Hepatocyte (in vitro differentiated cells): ENCODE measurements around the gene DYSF. TPM values are rescaled to one million over a fixed set of nuclear protein-coding genes. Genes with fewer than 3 reads are reported as not detected.

Source experiments
- DNase-seq: peaks from one replicate; pipeline ENCODE4 v3.0.0-alpha.2; 2016; ENCODE audit warnings: low spot score
- H2AFZ ChIP-seq: fragments of 200-600 bp; sonication (generic); 2 replicates; pipeline ENCODE4 v1.6.0; 2016; ENCODE audit warnings: antibody characterized with exemption, mild to moderate bottlenecking
- H3K27ac ChIP-seq: fragments of 200-600 bp; sonication (generic); 2 replicates; pipeline ENCODE4 v1.5.1; 2016; ENCODE audit warnings: mild to moderate bottlenecking
- H3K27me3 ChIP-seq: fragments of 200-600 bp; sonication (generic); 2 replicates; pipeline ENCODE4 v1.6.1; 2016
- H3K36me3 ChIP-seq: fragments of 200-600 bp; sonication (generic); replicated peaks from 2 replicates; pipeline ENCODE4 v1.5.1; 2016; ENCODE audit warnings: low read depth; ENCODE audit not compliant: insufficient read depth
- H3K4me1 ChIP-seq: fragments of 200-600 bp; sonication (generic); 2 replicates; pipeline ENCODE4 v1.5.1; 2016; ENCODE audit warnings: mild to moderate bottlenecking, moderate library complexity; ENCODE audit not compliant: insufficient read depth
- H3K4me2 ChIP-seq: fragments of 200-600 bp; sonication (generic); 2 replicates; pipeline ENCODE4 v1.6.0; 2016
- H3K4me3 ChIP-seq: fragments of 200-600 bp; sonication (generic); 2 replicates; pipeline ENCODE4 v1.5.1; 2016; ENCODE audit warnings: mild to moderate bottlenecking
- H3K79me2 ChIP-seq: fragments of 200-600 bp; sonication (generic); 2 replicates; pipeline ENCODE4 v1.6.0; 2017; ENCODE audit warnings: mild to moderate bottlenecking
- H3K9me2 ChIP-seq: fragments of 200-600 bp; sonication (generic); replicated peaks from 2 replicates; pipeline ENCODE4 v1.6.0; 2017; ENCODE audit warnings: mild to moderate bottlenecking; ENCODE audit not compliant: insufficient read depth
- H3K9me3 ChIP-seq: fragments of 200-600 bp; sonication (generic); 2 replicates; pipeline ENCODE4 v1.5.1; 2016; ENCODE audit warnings: low read depth, mild to moderate bottlenecking
- H4K20me1 ChIP-seq: fragments of 200-600 bp; sonication (generic); 2 replicates; pipeline ENCODE4 v1.6.0; 2016; ENCODE audit warnings: mild to moderate bottlenecking; ENCODE audit not compliant: insufficient read depth, poor library complexity, severe bottlenecking
- CTCF ChIP-seq: fragments of 200-600 bp; sonication (generic); IDR thresholded peaks from 2 replicates; pipeline ENCODE4 v1.5.1; 2016; ENCODE audit warnings: antibody characterized with exemption, mild to moderate bottlenecking; ENCODE audit not compliant: poor library complexity
- EZH2 ChIP-seq: fragments of 200-600 bp; sonication (generic); IDR thresholded peaks from 2 replicates; pipeline ENCODE4 v1.6.1; 2016; ENCODE audit warnings: antibody characterized with exemption, mild to moderate bottlenecking, borderline replicate concordance
- EZH2phosphoT487 ChIP-seq: fragments of 200-600 bp; sonication (generic); IDR thresholded peaks from one replicate; pipeline ENCODE4 v1.6.1; 2018; ENCODE audit warnings: antibody characterized with exemption, mild to moderate bottlenecking, low read depth, moderate library complexity; ENCODE audit not compliant: unreplicated experiment, severe bottlenecking
- WGBS: methylation state at CpG from one replicate; pipeline ENCODE4 v1.1.6; 2016; ENCODE audit warnings: low lambda C conversion rate; ENCODE audit errors: missing lambda C conversion rate; 5-methylcytosine and 5-hydroxymethylcytosine counted together
- polyA plus RNA-seq: library from polyadenylated mRNA; unstranded; fragments of >200 nt; fragmentation: Nextera tagmentation; extraction: Ambion mirVana; gene quantifications from 2 replicates; pipeline ENCODE4 v1.2.1, GENCODE V29; 2016
- total RNA-seq: library from RNA; depleted of rRNA; stranded (reverse); fragments of >200 nt; gene quantifications from 2 replicates; pipeline ENCODE4 v1.2.3, GENCODE V29; 2014

The DYSF gene
- total and polyA plus RNA-seq, 2 experiments from 2014 or later: 0.25 to 0.90 TPM

GRCh38 chr2:71722286-71722685 is 268.9 kb downstream of the DYSF start:
- no peaks in the 10 kb centered on the region for H3K27me3 ChIP-seq

GRCh38 chr2:71724793-71725192 is 271.4 kb downstream of the DYSF start:
- Histone ChIP-seq H3K4me2 (no peak overlapping the region), H4K20me1 (no peaks in the 10 kb centered on the region), H3K36me3 (no peaks in the 10 kb centered on the region), H3K4me3 (no peak overlapping the region), H3K27ac (no peak overlapping the region), H3K27me3 (no peaks in the 10 kb centered on the region), H3K79me2 (no peaks in the 10 kb centered on the region), H3K9me2 (no peaks in the 10 kb centered on the region), H3K9me3 (no peaks in the 10 kb centered on the region), H2AFZ (no peak overlapping the region), H3K4me1 (no peaks in the 10 kb centered on the region)
- no peak for DNase-seq
- no peak for TF ChIP-seq EZH2phosphoT487
- no peak for TF ChIP-seq EZH2
- TF ChIP-seq CTCF: no peak
- 54% methylated on average over 1 of the region's 1 CpG for WGBS

More at GRCh38 chr2:71722286-71722685, 268.9 kb downstream of the DYSF start:
- no peak for DNase-seq
- Histone ChIP-seq H4K20me1 (no peaks in the 10 kb centered on the region), H3K4me1 (no peaks in the 10 kb centered on the region), H3K36me3 (no peaks in the 10 kb centered on the region), H3K4me2 (no peak overlapping the region), H3K4me3 (no peak overlapping the region), H3K9me2 (no peaks in the 10 kb centered on the region), H2AFZ (no peak overlapping the region), H3K9me3 (no peaks in the 10 kb centered on the region), H3K27ac (no peak overlapping the region), H3K79me2 (no peaks in the 10 kb centered on the region)
- TF ChIP-seq EZH2: no peak
- TF ChIP-seq CTCF: no peak
- TF ChIP-seq EZH2phosphoT487: no peak
- 93% methylated on average over 1 of the region's 1 CpG for WGBS

GRCh38 chr2:71725836-71726235 is 272.5 kb downstream of the DYSF start:
- Histone ChIP-seq H3K27ac (no peak overlapping the region), H3K9me2 (no peaks in the 10 kb centered on the region), H2AFZ (no peak overlapping the region), H3K36me3 (no peaks in the 10 kb centered on the region), H3K9me3 (no peaks in the 10 kb centered on the region), H3K4me3 (no peak overlapping the region), H3K4me1 (no peaks in the 10 kb centered on the region), H3K27me3 (no peaks in the 10 kb centered on the region), H3K79me2 (no peaks in the 10 kb centered on the region), H4K20me1 (no peaks in the 10 kb centered on the region), H3K4me2 (no peak overlapping the region)
- TF ChIP-seq EZH2phosphoT487: no peak
- TF ChIP-seq CTCF: no peak
- TF ChIP-seq EZH2: no peak
- DNase-seq: no peak

GRCh38 chr2:71727562-71727961 is 274.2 kb downstream of the DYSF start:
- H3K4me2 ChIP-seq: no peak overlapping the region
- H3K36me3 ChIP-seq: no peaks in the 10 kb centered on the region
- H3K4me3 ChIP-seq: no peak overlapping the region
- H3K9me3 ChIP-seq: no peaks in the 10 kb centered on the region
- H3K9me2 ChIP-seq: no peaks in the 10 kb centered on the region
- no peak for DNase-seq
- H3K27me3 ChIP-seq: no peaks in the 10 kb centered on the region
- no peaks in the 10 kb centered on the region for H3K79me2 ChIP-seq
- no peaks in the 10 kb centered on the region for H4K20me1 ChIP-seq
- H2AFZ ChIP-seq: no peak overlapping the region
- no peak for TF ChIP-seq EZH2
- no peak for TF ChIP-seq CTCF
- TF ChIP-seq EZH2phosphoT487: no peak
- 67% methylated on average over 2 of the region's 2 CpGs for WGBS
- no peak overlapping the region for H3K27ac ChIP-seq
- H3K4me1 ChIP-seq: no peaks in the 10 kb centered on the region
